Islet of Langerhans (tissue), 1 donor: ENCODE results near the gene VSTM2L.

Experiments used
- FAIRE-seq: peaks from one replicate; lab custom pipeline; 2011; peaks lifted over from hg19 to GRCh38; lab: Jason Lieb, UNC

The VSTM2L gene

GRCh38 chr20:37901240-37901639 is 1.7 kb upstream of the VSTM2L start:
- FAIRE-seq = no peak

DNA sequence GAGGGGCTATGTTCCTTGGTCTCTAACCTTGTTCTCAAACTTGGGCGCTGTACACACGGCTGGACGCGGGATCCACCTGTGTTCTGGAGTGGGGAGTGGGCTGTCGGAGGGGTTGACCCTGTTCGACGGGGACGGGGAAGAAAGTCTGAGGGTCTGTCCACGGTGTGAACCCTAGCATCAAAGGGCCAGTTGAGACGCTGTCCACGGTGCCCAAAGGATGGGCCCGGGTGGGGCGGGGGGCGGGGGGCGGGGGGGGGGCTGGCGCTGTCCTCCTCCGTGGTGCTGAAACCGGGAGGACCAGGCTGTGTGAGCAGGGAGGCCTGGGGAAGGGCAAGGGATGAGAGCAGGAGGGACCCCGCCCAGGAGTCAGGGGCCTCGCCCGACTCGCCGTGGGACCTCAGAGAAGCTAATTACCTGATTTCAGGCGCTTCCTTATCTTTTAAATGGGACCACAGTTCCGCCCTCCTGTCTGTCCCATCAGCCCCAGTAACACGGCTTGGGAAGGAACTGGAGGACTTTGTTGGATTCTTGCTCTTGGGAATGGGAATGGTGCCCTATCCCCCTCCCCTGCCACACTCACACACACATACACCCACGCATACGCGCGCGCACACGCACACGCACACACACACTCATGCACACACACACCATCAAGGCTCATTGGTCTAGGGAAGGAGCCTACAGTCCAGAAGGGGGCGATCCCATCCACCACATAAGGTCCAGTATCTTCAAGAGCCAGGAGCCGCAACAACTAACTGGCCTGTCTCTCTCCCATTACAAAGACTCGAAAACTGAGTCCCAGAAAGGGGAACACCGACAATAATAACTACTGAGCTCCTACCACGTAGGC is 1.0 kb upstream of the VSTM2L start:
- no peak for FAIRE-seq

DNA sequence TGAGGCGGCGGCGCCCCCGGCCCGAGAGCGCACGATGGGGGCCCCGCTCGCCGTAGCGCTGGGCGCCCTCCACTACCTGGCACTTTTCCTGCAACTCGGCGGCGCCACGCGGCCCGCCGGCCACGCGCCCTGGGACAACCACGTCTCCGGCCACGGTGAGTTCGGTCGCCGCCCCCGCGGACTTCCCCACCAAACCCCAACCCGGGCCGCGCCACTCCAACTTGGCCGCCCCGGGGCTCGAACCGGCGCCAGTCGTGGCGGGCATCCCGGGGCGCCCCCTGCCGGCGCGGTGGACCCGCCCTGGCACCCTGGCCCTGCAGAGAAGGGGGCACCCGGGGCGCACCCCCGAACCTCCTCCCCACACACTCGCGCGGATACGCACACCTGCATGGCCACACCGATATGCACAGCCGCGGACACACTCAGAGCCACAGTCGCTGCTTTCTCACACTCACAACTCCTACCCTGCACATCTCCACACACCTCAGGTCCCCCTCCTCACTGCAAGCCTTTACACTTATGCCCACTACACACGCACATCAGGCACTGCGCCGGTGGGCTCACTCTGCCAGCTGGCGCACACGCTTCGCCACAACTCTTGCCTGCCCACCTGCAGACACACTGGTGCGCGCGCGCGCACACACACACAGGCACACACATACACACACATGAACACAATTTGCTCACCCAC is 535 bp downstream of the VSTM2L start:
- FAIRE-seq = no peak

- FAIRE-seq = no peak
Measured at GRCh38 chr20:37904008-37904642, 1.2 kb downstream of the VSTM2L start.

DNA sequence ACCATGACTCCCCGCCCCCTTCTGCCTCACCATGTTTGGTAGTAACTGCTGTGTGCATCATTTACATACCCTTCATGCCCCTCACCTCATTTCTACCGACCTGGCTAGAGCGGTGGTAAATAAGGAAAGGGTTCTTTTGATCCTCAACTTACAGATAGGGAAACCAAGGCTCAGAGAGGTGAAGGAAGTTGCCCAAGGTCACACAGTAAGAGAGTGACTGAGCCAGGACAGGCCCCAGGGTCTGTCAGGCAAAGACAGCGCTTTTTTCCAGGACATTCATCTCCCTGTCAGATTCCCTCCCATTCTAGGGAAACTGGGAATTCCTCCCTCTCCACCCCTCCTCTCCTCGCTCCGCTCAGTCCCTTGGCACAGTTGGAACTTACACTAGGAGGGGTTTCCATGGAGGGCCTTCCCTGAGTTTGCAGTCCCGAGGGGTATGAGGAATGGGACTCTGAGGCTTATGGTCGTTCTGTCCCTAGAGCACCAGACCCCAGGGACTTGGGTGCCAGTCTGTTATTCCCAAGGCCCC is 2.0 kb downstream of the VSTM2L start:
- FAIRE-seq = no peak

- FAIRE-seq = no peak
Measured at GRCh38 chr20:37905671-37906613, 3.0 kb downstream of the VSTM2L start.

GRCh38 chr20:37907330-37907676 is 4.4 kb downstream of the VSTM2L start:
- FAIRE-seq = no peak

GRCh38 chr20:37907677-37908401 is 4.9 kb downstream of the VSTM2L start:
- no peak for FAIRE-seq

DNA sequence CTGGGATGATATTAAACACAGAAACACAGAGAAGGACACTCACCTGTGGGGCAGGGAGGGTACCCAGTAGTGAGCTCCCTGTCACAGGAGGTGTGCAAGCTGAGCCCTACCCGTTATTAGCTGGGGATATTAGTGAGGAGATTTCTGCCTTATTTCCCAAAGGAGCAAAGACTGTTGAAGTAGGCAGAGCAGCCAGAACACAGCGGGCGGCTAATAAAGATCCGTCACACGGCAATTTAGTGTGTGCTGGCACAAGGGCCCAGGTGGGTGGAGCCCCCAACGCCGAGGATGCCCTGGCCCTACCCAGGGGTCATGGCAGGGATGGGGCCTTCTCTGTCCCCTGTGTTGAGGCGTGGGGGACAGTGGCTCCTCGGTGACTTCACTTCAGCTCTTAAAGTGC is 8.3 kb downstream of the VSTM2L start:
- FAIRE-seq = no peak

- FAIRE-seq = no peak
Measured at GRCh38 chr20:37911838-37912281, 8.9 kb downstream of the VSTM2L start.

GRCh38 chr20:37912874-37913273 is 9.9 kb downstream of the VSTM2L start:
- no peak for FAIRE-seq

- FAIRE-seq = no peak
Measured at GRCh38 chr20:37913567-37914366, 10.8 kb downstream of the VSTM2L start.

GRCh38 chr20:37914367-37914671 is 11.4 kb downstream of the VSTM2L start:
- FAIRE-seq = no peak

GRCh38 chr20:37914672-37915433 is 11.9 kb downstream of the VSTM2L start:
- FAIRE-seq = no peak

DNA sequence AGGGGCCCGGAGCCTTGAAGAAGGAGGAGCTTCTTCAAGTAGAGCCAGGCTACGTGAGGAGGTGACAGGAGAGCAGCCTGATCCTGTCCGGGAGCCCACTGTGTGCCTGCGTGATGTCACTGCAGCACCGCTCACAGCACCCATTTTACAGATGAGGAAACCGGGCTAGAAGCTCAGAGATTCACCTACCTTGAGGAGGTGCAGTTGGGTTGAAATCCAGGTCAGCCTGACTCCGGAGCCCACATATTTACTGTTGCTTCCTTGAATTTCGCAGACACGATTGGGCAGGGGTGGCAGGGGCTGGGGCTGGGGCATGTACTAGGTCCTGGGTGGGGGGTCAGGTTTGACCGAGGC is 12.5 kb downstream of the VSTM2L start:
- no peak for FAIRE-seq

- no peak for FAIRE-seq
Measured at GRCh38 chr20:37915800-37916570, 13.1 kb downstream of the VSTM2L start.

- no peak for FAIRE-seq
Measured at GRCh38 chr20:37917461-37917860, 14.5 kb downstream of the VSTM2L start.

DNA sequence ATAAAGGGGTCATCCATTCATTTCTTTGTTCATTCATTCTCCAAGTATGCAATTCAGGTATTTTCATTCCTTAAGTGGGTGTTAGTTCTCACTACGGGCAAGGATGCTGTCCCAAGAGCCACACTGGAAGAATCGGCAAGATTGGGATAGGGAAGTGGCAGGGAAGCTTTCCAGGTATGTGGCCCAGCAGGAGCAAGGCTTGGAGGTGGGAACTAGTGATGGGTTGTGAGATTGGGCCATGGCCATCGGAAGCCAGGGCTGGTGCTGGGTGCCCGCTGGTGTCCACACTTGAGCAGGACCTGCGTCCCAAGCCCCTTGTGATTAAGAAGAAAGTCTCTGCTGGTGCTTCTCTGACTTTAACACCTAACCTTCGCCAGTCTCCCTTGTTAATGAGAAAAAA is 15.1 kb downstream of the VSTM2L start:
- FAIRE-seq = no peak

DNA sequence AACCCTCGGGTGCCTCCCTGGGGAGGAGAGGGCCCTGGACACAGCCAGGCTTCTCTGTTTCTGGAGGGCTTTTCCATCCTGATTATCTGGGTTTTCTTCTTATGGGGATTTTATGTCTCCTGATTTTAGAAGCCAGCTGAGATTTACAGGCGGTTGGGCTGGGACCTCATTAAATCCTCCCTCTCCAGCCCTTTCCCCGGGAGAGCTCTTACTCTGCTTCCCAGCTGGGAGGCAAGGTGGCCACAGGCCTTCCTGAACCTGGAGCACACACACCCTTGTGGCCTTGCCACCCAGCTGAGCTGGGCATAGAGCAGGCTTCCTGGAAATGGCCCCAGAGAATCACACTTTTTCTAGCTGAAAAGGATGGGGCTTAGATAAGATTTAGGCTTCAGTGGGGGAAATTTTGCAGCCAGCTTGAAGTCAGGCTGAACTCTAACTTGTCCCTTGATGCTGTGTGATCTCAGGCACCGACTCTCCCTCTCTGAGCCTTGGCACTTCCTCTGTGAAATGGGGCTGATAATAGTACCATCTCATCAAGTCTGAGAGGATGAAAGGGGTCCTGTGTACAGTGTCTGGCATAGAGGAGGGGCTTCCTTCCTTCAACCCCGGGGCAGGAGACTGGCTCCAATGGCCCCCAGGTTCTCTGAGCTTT is 16.6 kb downstream of the VSTM2L start:
- FAIRE-seq = no peak
